HepG2 (cell line): ENCODE measurements around the gene PSMG3. TPM values are rescaled to one million over a fixed set of nuclear protein-coding genes. Genes with fewer than 3 reads are reported as not detected.

ENCODE experiments used
- ATAC-seq: fragments of 200-7000 bp; cut with Tn5 transposase; 3 replicates; pipeline ENCODE4 v1.9.1; 2020; ENCODE audit warnings: mild to moderate bottlenecking, moderate library complexity
- BruUV-seq: library from RNA; stranded (reverse); fragments of 400-500 nt; replicated peaks from 2 replicates; lab custom pipeline; 2021; lab: Mats Ljungman, UMichigan
- CTCF ChIA-PET: fragments of 300-600 bp; formaldehyde crosslinking; extraction: SDS; loops from one replicate; lab custom pipeline; 2021; ENCODE audit warnings: low total read pairs, inconsistent platforms, low intra/inter-chr PET ratio; lab: Yijun Ruan, JAX
- POLR2A ChIA-PET: fragments of 350-600 bp; sonication (Branson Sonifier 250); formaldehyde crosslinking; loops from one replicate; lab custom pipeline; 2020; ENCODE audit warnings: antibody characterized with exemption, inconsistent platforms; lab: Yijun Ruan, JAX
- DNase-seq: peaks from one replicate; pipeline ENCODE4 v3.0.0-alpha.2; 2015; ENCODE audit warnings: low spot score
- FAIRE-seq: peaks from 3 replicates; lab custom pipeline; 2011; peaks lifted over from hg19 to GRCh38; lab: Jason Lieb, UNC
- H2AFZ ChIP-seq: one replicate; pipeline ENCODE4 v1.6.1; 2011; ENCODE audit warnings: low read length, inconsistent platforms
- H3K27ac ChIP-seq: fragments of 300-600 bp; 3 replicates; pipeline ENCODE4 v1.8.0; 2011; ENCODE audit warnings: mixed run types, mild to moderate bottlenecking, mixed read lengths, low read length, inconsistent platforms; ENCODE audit not compliant: insufficient read depth; ENCODE audit errors: extremely low read length
- H3K27me3 ChIP-seq, 2 experiments: fragments of 200-600 bp in 1 of 2; 2 replicates in 1 of 2; 3 replicates in 1 of 2; pipeline versions ENCODE4 v1.6.0 to v1.8.0; 2011; ENCODE audit warnings: low read length in 2 of 2, mild to moderate bottlenecking in 2 of 2, moderate library complexity in 2 of 2, inconsistent platforms in 1 of 2; ENCODE audit not compliant: insufficient read depth in 2 of 2, control insufficient read depth in 1 of 2
- H3K36me3 ChIP-seq, 2 experiments: fragments of 200-600 bp in 1 of 2; replicated peaks in 1 of 2; 2 replicates in 1 of 2; 3 replicates in 1 of 2; pipeline versions ENCODE4 v1.5.1 to v1.8.0; 2011; ENCODE audit warnings: low read length in 2 of 2, inconsistent platforms in 1 of 2; ENCODE audit not compliant: insufficient read depth in 2 of 2, control insufficient read depth in 1 of 2
- H3K4me1 ChIP-seq: 2 replicates; pipeline ENCODE4 v1.5.1; 2012; ENCODE audit warnings: low read length, inconsistent platforms; ENCODE audit not compliant: insufficient read depth
- H3K4me2 ChIP-seq: 2 replicates; pipeline ENCODE4 v1.6.0; 2011; ENCODE audit warnings: low read depth, low read length, inconsistent platforms
- H3K4me3 ChIP-seq, 3 experiments: fragments of 200-600 bp in 1 of 3; sonication (generic), shearing (Covaris generic) in 1 of 3; replicated peaks in 1 of 3; 2 replicates each; pipeline ENCODE4 v1.5.1; 2011 to 2016; ENCODE audit warnings: low read length in 3 of 3, inconsistent platforms in 2 of 3, low read depth in 2 of 3, mild to moderate bottlenecking in 2 of 3, control low read depth in 1 of 3, mixed read lengths in 1 of 3; ENCODE audit not compliant: insufficient read depth in 1 of 3
- H3K79me2 ChIP-seq: one replicate; pipeline ENCODE4 v1.6.1; 2011; ENCODE audit warnings: low read length, inconsistent platforms; ENCODE audit not compliant: insufficient read depth
- H3K9ac ChIP-seq: 2 replicates; pipeline ENCODE4 v1.6.0; 2011; ENCODE audit warnings: mild to moderate bottlenecking, low read depth, low read length, inconsistent platforms; ENCODE audit not compliant: insufficient read depth
- H3K9me3 ChIP-seq: 2 replicates; pipeline ENCODE4 v1.5.1; 2012; ENCODE audit warnings: mild to moderate bottlenecking, low read length
- H4K20me1 ChIP-seq: 2 replicates; pipeline ENCODE4 v1.6.0; 2011; ENCODE audit warnings: inconsistent platforms, mild to moderate bottlenecking, low read length, moderate library complexity; ENCODE audit not compliant: insufficient read depth
- AGO1 ChIP-seq: fragments of 200-400 bp; formaldehyde crosslinking; IDR thresholded peaks from 2 replicates; pipeline ENCODE4 v1.6.1; 2017; ENCODE audit warnings: mild to moderate bottlenecking, low read depth, low read length, moderate library complexity; ENCODE audit not compliant: poor library complexity, severe bottlenecking
- AGO2 ChIP-seq: fragments of 200-400 bp; formaldehyde crosslinking; optimal IDR thresholded peaks from 2 replicates; pipeline ENCODE3; 2017; ENCODE audit warnings: mild to moderate bottlenecking, low read depth, low read length, moderate library complexity
- FIP1L1 ChIP-seq: fragments of 200-400 bp; formaldehyde crosslinking; IDR thresholded peaks from 2 replicates; pipeline ENCODE4 v1.6.1; 2018; ENCODE audit warnings: low read depth, mild to moderate bottlenecking, low read length, moderate library complexity, borderline replicate concordance; ENCODE audit not compliant: insufficient read depth
- POLR2A ChIP-seq, 2 experiments: IDR thresholded peaks; 2 replicates each; pipeline ENCODE4 v1.6.1; 2011; ENCODE audit warnings: low read depth in 2 of 2, low read length in 2 of 2, mild to moderate bottlenecking in 1 of 2, moderate library complexity in 1 of 2; ENCODE audit not compliant: insufficient read depth in 1 of 2
- POLR2AphosphoS2 ChIP-seq: IDR thresholded peaks from 2 replicates; pipeline ENCODE4 v1.6.1; 2011; ENCODE audit warnings: low read depth, low read length, improper control_type of control experiment
- POLR2G ChIP-seq: fragments of 200-400 bp; formaldehyde crosslinking; IDR thresholded peaks from 2 replicates; pipeline ENCODE4 v1.6.1; 2018; ENCODE audit warnings: mild to moderate bottlenecking, low read depth, low read length, moderate library complexity
- RBFOX2 ChIP-seq: fragments of 200-400 bp; formaldehyde crosslinking; IDR thresholded peaks from 2 replicates; pipeline ENCODE4 v1.6.1; 2017; ENCODE audit warnings: low read depth, mild to moderate bottlenecking, low read length
- SP2 ChIP-seq: sonication (generic); formaldehyde crosslinking; IDR thresholded peaks from 2 replicates; pipeline ENCODE4 v1.5.1; 2020; ENCODE audit warnings: mild to moderate bottlenecking, missing genetic modification reagents
- TAF15 ChIP-seq: fragments of 200-400 bp; formaldehyde crosslinking; IDR thresholded peaks from one replicate; pipeline ENCODE4 v1.6.1; 2018; ENCODE audit warnings: mild to moderate bottlenecking, low read depth, low read length; ENCODE audit not compliant: poor library complexity, severe bottlenecking
- ZNF326 ChIP-seq: sonication (generic); formaldehyde crosslinking; IDR thresholded peaks from 2 replicates; pipeline ENCODE4 v1.4.0; 2020; ENCODE audit warnings: missing genetic modification reagents, borderline replicate concordance
- ZNF501 ChIP-seq: sonication (generic); formaldehyde crosslinking; IDR thresholded peaks from 2 replicates; pipeline ENCODE4 v1.5.1; 2020; ENCODE audit warnings: mild to moderate bottlenecking, moderate library complexity, missing genetic modification reagents
- WGBS: methylation state at CpG from one replicate; pipeline ENCODE4 v1.1.6; 2017; ENCODE audit warnings: low lambda C conversion rate; 5-methylcytosine and 5-hydroxymethylcytosine counted together
- in situ Hi-C: cut with HindIII; loops from 2 replicates; pipeline ENCODE4 v1.10.0; 2017; ENCODE audit warnings: low pct_unique_long_range_greater_than_20kb; ENCODE audit not compliant: extremely low pct_ligation_motif_present
- intact Hi-C: fragments of 100-400 bp; cut with micrococcal nuclease; formaldehyde crosslinking; loops from one replicate; pipeline ENCODE4 v1.10.0; 2022; ENCODE audit not compliant: unreplicated experiment
- polyA plus RNA-seq, 8 experiments: library from polyadenylated mRNA; depleted of rRNA in 3 of 8; stranded (reverse) in 7 of 8; unstranded in 1 of 8; fragments of >200 nt; fragmentation: Illumina TruSeq in 4 of 8; extraction: Trizol in 4 of 8; gene quantifications; 2 replicates each; pipeline versions ENCODE4 v1.2.1 to v1.2.3, GENCODE V29; 2011 to 2016; ENCODE audit warnings: low read depth in 4 of 8, missing spikeins in 1 of 8, mixed read lengths in 1 of 8; ENCODE audit not compliant: insufficient read depth in 1 of 8
- total RNA-seq, 5 experiments: library from RNA; depleted of rRNA; stranded (reverse); fragments of >200 nt; fragmentation: Illumina TruSeq; extraction: Trizol; gene quantifications; 2 replicates each; pipeline ENCODE4 v1.2.3, GENCODE V29; 2016; ENCODE audit warnings: low read depth in 1 of 5
- TF ChIP-seq, protein P1 (sequence below): sonication (generic); formaldehyde crosslinking; IDR thresholded peaks from 2 replicates; pipeline ENCODE4 v1.5.1; 2020; ENCODE audit warnings: mild to moderate bottlenecking, missing genetic modification reagents, moderate library complexity

The PSMG3 gene
- total and polyA plus RNA-seq, 2 of the 13 experiments (the other 11 are each of a cell fraction or from before 2014, with no cell fraction given): 29.6 to 48.4 TPM

GRCh38 chr7:1542329-1542728, 27.5 kb downstream of the PSMG3 start:
- POLR2A ChIA-PET: interaction anchor here (4.8 kb wide), 1 partner anchor 13 kb away, joined by 30 read pairs; the partner anchor contains the start of gene TMEM184A
- Histone ChIP-seq H3K27ac (no peak overlapping the region), H3K36me3 (peaks cover 12 to 27% of the 10 kb centered on the region in 2 experiments; a peak in 4 of 5 replicates), H4K20me1 (no peaks in the 10 kb centered on the region), H3K79me2 (peaks cover 16% of the 10 kb centered on the region), H3K9me3 (no peaks in the 10 kb centered on the region), H3K4me3 (no peak overlapping the region), H3K27me3 (no peaks in the 10 kb centered on the region), H3K4me2 (no peak overlapping the region), H3K9ac (no peak overlapping the region), H3K4me1 (peaks cover 7% of the 10 kb centered on the region)
- in situ Hi-C loops (no loop called here), intact Hi-C loops (no loop called here)
- BruUV-seq: no TSS peak
- no peak for FAIRE-seq
- CTCF ChIA-PET: no interaction called here
- ATAC-seq: no peak
- 97% methylated on average over 21 of the region's 21 CpGs for WGBS
- DNase-seq: no peak
- TF ChIP-seq POLR2G: peak; percentile 37; the same call in 1 of the 2 replicates
- peak; percentile 88 for TF ChIP-seq AGO1
- peak; percentile 88 for TF ChIP-seq ZNF326
- peak; percentile 28 for TF ChIP-seq AGO2
- peak in 1 of 2 experiments; percentile 24; a peak in 1 of 4 replicates for TF ChIP-seq POLR2A (IDR thresholded peaks at IDR 0.05; ENCODE audit: insufficient read depth in 1 of 2, low read depth in 2 of 2, low read length in 2 of 2)
- TF ChIP-seq RBFOX2: peak; percentile 5; the same call in 1 of the 2 replicates
- peak; percentile 38 for TF ChIP-seq TAF15
- TF ChIP-seq POLR2AphosphoS2: 0 out of 2 replicates have a peak, but pooled peaks have one; percentile 11
- TF ChIP-seq, protein P1, sequence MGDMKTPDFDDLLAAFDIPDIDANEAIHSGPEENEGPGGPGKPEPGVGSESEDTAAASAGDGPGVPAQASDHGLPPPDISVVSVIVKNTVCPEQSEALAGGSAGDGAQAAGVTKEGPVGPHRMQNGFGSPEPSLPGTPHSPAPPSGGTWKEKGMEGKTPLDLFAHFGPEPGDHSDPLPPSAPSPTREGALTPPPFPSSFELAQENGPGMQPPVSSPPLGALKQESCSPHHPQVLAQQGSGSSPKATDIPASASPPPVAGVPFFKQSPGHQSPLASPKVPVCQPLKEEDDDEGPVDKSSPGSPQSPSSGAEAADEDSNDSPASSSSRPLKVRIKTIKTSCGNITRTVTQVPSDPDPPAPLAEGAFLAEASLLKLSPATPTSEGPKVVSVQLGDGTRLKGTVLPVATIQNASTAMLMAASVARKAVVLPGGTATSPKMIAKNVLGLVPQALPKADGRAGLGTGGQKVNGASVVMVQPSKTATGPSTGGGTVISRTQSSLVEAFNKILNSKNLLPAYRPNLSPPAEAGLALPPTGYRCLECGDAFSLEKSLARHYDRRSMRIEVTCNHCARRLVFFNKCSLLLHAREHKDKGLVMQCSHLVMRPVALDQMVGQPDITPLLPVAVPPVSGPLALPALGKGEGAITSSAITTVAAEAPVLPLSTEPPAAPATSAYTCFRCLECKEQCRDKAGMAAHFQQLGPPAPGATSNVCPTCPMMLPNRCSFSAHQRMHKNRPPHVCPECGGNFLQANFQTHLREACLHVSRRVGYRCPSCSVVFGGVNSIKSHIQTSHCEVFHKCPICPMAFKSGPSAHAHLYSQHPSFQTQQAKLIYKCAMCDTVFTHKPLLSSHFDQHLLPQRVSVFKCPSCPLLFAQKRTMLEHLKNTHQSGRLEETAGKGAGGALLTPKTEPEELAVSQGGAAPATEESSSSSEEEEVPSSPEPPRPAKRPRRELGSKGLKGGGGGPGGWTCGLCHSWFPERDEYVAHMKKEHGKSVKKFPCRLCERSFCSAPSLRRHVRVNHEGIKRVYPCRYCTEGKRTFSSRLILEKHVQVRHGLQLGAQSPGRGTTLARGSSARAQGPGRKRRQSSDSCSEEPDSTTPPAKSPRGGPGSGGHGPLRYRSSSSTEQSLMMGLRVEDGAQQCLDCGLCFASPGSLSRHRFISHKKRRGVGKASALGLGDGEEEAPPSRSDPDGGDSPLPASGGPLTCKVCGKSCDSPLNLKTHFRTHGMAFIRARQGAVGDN (CRISPR knock-in tag): no peak
- TF ChIP-seq FIP1L1: peak; percentile 94; the same call in 1 of the 2 replicates
- TF ChIP-seq ZNF501: no peak
- no peak for TF ChIP-seq SP2 (CRISPR knock-in tag)
- TF ChIP-seq, all 625 proteins: peak for 9
- H2AFZ ChIP-seq: no peak overlapping the region
